Measurements from ENCODE around the gene GLT8D1. TPM values are rescaled to one million over a fixed set of nuclear protein-coding genes. Genes with fewer than 3 reads are reported as not detected.

The GLT8D1 gene
- total and polyA plus RNA-seq, 2 of the 13 experiments (the other 11 are each of a cell fraction or from before 2014, with no cell fraction given), result 110 to 121 TPM

DNA sequence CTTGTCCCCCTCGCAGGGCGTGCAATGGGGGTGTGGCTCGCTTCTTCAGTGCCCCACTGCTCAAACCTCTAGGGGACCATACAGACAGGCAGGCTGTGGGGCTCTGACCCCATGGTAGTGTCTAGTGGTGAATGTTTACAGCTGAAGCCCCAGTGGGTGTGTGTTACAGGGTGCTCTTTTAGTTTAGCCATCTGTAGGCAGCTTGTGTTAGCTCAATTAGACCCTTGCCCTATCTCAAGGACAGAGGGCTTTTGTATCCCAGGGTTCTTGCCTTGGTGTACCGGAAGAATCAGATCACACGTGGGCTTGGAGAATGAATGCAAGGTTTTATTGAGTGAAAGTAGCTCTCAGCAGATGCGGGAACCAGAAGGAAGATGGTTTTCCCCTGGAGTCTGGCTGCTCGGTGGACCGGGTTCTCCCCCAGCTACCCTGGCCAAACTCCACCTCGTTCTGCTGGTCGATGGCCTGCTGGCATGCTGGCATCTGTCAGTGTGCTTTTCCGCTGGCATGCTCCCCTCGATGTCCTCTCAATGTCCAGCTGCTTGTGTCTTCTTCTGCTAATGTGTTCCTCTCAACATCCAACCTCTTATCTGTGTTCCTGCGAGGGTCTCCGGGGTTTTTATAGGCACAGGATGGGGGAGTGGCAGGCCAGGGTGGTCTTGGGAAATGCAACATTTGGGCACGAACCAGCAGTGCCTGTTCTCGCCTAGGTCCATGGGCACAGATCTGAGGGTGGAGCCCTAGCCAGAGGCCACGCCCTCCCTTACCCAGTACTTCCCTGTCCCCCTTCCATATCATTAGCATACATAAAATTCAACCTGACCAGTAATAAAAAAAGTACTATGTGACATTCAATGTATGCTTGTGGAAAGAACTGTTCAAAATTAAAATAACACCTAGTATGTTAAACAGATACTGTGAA is 7.0 kb upstream of the GLT8D1 start (continued):
- TF ChIP-seq, protein P1, sequence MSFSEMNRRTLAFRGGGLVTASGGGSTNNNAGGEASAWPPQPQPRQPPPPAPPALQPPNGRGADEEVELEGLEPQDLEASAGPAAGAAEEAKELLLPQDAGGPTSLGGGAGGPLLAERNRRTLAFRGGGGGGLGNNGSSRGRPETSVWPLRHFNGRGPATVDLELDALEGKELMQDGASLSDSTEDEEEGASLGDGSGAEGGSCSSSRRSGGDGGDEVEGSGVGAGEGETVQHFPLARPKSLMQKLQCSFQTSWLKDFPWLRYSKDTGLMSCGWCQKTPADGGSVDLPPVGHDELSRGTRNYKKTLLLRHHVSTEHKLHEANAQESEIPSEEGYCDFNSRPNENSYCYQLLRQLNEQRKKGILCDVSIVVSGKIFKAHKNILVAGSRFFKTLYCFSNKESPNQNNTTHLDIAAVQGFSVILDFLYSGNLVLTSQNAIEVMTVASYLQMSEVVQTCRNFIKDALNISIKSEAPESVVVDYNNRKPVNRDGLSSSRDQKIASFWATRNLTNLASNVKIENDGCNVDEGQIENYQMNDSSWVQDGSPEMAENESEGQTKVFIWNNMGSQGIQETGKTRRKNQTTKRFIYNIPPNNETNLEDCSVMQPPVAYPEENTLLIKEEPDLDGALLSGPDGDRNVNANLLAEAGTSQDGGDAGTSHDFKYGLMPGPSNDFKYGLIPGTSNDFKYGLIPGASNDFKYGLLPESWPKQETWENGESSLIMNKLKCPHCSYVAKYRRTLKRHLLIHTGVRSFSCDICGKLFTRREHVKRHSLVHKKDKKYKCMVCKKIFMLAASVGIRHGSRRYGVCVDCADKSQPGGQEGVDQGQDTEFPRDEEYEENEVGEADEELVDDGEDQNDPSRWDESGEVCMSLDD (CRISPR knock-in tag; IDR thresholded peaks at IDR 0.05; ENCODE audit: borderline replicate concordance), result no peak
- TF ChIP-seq AGO2 (optimal IDR thresholded peaks at IDR 0.05; ENCODE audit: low read depth, low read length) (peak; percentile 35), HNRNPH1 (optimal IDR thresholded peaks at IDR 0.05; ENCODE audit: low read depth, low read length) (no peak)
- TF ChIP-seq, protein P2, sequence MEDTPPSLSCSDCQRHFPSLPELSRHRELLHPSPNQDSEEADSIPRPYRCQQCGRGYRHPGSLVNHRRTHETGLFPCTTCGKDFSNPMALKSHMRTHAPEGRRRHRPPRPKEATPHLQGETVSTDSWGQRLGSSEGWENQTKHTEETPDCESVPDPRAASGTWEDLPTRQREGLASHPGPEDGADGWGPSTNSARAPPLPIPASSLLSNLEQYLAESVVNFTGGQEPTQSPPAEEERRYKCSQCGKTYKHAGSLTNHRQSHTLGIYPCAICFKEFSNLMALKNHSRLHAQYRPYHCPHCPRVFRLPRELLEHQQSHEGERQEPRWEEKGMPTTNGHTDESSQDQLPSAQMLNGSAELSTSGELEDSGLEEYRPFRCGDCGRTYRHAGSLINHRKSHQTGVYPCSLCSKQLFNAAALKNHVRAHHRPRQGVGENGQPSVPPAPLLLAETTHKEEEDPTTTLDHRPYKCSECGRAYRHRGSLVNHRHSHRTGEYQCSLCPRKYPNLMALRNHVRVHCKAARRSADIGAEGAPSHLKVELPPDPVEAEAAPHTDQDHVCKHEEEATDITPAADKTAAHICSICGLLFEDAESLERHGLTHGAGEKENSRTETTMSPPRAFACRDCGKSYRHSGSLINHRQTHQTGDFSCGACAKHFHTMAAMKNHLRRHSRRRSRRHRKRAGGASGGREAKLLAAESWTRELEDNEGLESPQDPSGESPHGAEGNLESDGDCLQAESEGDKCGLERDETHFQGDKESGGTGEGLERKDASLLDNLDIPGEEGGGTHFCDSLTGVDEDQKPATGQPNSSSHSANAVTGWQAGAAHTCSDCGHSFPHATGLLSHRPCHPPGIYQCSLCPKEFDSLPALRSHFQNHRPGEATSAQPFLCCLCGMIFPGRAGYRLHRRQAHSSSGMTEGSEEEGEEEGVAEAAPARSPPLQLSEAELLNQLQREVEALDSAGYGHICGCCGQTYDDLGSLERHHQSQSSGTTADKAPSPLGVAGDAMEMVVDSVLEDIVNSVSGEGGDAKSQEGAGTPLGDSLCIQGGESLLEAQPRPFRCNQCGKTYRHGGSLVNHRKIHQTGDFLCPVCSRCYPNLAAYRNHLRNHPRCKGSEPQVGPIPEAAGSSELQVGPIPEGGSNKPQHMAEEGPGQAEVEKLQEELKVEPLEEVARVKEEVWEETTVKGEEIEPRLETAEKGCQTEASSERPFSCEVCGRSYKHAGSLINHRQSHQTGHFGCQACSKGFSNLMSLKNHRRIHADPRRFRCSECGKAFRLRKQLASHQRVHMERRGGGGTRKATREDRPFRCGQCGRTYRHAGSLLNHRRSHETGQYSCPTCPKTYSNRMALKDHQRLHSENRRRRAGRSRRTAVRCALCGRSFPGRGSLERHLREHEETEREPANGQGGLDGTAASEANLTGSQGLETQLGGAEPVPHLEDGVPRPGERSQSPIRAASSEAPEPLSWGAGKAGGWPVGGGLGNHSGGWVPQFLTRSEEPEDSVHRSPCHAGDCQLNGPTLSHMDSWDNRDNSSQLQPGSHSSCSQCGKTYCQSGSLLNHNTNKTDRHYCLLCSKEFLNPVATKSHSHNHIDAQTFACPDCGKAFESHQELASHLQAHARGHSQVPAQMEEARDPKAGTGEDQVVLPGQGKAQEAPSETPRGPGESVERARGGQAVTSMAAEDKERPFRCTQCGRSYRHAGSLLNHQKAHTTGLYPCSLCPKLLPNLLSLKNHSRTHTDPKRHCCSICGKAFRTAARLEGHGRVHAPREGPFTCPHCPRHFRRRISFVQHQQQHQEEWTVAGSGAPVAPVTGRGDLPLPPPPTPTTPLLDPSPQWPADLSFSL (CRISPR knock-in tag; IDR thresholded peaks at IDR 0.05), result no peak
- TF ChIP-seq, protein P3, sequence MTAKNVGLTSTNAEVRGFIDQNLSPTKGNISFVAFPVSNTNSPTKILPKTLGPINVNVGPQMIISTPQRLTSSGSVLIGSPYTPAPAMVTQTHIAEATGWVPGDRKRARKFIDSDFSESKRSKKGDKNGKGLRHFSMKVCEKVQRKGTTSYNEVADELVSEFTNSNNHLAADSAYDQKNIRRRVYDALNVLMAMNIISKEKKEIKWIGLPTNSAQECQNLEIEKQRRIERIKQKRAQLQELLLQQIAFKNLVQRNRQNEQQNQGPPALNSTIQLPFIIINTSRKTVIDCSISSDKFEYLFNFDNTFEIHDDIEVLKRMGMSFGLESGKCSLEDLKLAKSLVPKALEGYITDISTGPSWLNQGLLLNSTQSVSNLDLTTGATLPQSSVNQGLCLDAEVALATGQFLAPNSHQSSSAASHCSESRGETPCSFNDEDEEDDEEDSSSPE (CRISPR knock-in tag; IDR thresholded peaks at IDR 0.05), result no peak
- TF ChIP-seq, protein P4, sequence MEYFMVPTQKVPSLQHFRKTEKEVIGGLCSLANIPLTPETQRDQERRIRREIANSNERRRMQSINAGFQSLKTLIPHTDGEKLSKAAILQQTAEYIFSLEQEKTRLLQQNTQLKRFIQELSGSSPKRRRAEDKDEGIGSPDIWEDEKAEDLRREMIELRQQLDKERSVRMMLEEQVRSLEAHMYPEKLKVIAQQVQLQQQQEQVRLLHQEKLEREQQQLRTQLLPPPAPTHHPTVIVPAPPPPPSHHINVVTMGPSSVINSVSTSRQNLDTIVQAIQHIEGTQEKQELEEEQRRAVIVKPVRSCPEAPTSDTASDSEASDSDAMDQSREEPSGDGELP (IDR thresholded peaks at IDR 0.05; ENCODE audit: borderline replicate concordance, low read depth), result 0 out of 2 replicates have a peak, but pooled peaks have one; percentile 17
- TF ChIP-seq, protein P5, sequence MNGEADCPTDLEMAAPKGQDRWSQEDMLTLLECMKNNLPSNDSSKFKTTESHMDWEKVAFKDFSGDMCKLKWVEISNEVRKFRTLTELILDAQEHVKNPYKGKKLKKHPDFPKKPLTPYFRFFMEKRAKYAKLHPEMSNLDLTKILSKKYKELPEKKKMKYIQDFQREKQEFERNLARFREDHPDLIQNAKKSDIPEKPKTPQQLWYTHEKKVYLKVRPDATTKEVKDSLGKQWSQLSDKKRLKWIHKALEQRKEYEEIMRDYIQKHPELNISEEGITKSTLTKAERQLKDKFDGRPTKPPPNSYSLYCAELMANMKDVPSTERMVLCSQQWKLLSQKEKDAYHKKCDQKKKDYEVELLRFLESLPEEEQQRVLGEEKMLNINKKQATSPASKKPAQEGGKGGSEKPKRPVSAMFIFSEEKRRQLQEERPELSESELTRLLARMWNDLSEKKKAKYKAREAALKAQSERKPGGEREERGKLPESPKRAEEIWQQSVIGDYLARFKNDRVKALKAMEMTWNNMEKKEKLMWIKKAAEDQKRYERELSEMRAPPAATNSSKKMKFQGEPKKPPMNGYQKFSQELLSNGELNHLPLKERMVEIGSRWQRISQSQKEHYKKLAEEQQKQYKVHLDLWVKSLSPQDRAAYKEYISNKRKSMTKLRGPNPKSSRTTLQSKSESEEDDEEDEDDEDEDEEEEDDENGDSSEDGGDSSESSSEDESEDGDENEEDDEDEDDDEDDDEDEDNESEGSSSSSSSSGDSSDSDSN (CRISPR knock-in tag; IDR thresholded peaks at IDR 0.05), result no peak
- TF ChIP-seq, protein P6, sequence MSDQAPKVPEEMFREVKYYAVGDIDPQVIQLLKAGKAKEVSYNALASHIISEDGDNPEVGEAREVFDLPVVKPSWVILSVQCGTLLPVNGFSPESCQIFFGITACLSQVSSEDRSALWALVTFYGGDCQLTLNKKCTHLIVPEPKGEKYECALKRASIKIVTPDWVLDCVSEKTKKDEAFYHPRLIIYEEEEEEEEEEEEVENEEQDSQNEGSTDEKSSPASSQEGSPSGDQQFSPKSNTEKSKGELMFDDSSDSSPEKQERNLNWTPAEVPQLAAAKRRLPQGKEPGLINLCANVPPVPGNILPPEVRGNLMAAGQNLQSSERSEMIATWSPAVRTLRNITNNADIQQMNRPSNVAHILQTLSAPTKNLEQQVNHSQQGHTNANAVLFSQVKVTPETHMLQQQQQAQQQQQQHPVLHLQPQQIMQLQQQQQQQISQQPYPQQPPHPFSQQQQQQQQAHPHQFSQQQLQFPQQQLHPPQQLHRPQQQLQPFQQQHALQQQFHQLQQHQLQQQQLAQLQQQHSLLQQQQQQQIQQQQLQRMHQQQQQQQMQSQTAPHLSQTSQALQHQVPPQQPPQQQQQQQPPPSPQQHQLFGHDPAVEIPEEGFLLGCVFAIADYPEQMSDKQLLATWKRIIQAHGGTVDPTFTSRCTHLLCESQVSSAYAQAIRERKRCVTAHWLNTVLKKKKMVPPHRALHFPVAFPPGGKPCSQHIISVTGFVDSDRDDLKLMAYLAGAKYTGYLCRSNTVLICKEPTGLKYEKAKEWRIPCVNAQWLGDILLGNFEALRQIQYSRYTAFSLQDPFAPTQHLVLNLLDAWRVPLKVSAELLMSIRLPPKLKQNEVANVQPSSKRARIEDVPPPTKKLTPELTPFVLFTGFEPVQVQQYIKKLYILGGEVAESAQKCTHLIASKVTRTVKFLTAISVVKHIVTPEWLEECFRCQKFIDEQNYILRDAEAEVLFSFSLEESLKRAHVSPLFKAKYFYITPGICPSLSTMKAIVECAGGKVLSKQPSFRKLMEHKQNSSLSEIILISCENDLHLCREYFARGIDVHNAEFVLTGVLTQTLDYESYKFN (CRISPR knock-in tag; conservative IDR thresholded peaks at IDR 0.05), result 0 out of 2 replicates have a peak, but pooled peaks have one; percentile 27

Data from HepG2 (cell line).